Islet precursor cell (in vitro differentiated cells): ENCODE results near the gene PNRC1.
A peak's percentile ranks its signal among the peaks of the same experiment; 100 is the strongest.
"Not testable (repeated sequence)": the region's sequence is repeated elsewhere in the genome, so short reads cannot be mapped to it uniquely, and the experiment has no call there.

ENCODE experiments used
- DNase-seq: peaks from one replicate; pipeline ENCODE4 v3.0.0-alpha.2; 2018

The PNRC1 gene

DNA sequence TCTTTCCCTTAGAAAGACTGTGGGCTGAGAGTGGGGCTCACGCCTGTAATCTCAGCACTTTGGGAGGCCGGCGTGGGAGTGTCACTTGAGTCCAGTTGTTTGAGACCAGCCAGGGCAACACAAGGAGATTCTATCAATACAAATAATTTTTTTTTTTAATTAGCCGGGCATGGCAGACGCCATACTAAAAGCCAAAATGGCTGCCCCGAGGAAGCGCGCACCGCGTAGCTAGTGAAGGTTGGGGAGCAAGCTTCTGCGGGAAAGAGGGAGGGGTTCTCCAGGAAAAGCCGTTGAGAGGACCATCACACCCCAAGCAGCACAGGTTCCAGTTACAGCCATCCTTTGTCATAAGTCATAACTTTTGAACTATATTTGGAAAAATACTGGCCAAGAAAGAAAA, 21.3 kb upstream of the PNRC1 start:
- no peak for DNase-seq

DNA sequence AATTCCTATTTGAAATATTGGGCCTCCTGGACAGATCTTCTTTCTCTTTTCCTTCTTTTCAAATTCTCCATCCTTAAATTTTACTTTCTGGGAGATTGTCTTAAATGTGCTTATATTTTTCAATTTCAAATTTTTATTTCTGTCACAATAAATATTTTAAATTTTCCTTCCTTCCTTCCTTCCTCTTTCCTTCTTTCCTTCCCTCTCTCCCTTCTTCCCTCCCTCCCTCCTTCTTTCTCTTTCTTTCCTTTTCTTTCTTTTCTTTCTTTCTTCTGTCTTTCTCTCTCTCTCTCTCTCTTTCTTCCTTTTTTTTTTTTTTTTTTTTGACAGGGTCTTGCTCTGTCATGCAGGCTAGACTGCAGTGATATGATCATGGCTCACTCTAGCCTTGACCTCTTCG, 16.7 kb upstream of the PNRC1 start:
- no peak for DNase-seq

DNA sequence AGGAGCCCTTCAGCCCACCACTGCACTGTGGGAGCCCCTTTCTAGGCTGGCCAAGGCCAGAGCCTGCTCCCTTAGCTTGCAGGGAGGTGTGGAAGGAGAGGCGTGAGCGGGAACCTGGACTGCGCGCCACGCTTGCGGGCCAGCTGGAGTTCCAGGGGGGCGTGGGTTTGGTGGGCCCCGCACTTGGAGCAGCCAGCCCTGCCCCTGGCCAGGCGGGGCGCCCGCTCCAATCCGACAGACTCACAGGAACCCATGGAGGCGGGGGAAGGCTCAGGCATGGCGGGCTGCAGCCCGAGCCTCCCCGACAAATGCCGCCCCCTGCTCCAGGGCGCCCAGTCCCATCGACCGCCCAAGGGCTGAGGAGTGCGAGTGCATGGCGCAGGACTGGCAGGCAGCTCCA, 15.6 kb upstream of the PNRC1 start:
- not testable (repeated sequence) for DNase-seq

DNA sequence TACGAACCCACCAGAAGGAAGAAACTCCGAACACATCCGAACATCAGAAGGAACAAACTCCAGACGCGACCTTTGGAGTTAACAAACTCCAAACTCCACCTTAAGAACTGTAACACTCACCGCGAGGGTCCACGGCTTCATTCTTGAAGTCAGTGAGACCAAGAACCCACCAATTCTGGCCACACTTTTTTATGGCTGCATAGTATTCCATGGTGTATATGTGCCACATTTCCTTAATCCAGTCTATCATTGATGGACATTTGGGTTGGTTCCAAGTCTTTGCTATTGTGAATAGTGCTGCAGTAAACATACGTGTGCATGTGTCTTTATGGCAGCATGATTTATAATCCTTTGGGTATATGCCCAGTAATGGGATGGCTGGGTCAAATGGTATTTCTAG, 14.4 kb upstream of the PNRC1 start:
- DNase-seq = not testable (repeated sequence)

DNA sequence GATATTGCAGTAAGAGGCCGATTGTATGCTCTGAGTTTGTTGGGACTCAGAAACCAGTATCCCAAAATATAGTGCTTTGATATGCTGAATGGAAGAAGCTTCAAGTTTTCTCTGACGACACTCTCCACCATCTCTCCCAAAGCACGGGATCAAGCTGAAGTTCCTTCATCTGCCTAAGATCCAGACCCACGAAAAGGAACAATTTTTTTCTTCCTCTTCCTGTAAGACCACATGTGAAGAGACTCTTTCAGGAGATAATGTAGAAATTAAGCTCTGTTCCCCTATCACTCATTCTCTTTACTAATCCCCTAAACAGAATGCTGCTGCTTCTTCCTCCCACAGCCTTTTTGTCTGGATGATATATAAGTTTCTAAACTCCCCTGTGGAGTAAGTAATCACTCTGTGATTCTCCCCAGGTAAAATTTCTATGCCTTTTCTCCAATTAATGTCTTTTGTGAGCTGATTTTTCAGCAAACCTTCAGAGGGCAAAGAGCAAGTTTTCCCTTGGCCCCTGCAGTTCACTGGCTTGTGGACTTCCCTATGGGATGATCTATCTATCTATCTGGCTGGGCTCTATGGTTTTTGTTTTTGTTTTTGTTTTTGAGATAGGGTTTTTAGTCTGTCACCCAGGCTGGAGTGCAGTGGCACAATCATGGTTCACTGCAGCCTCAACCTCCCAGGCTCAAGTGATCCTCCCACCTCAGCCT, 13.5 kb upstream of the PNRC1 start:
- DNase-seq = no peak

DNA sequence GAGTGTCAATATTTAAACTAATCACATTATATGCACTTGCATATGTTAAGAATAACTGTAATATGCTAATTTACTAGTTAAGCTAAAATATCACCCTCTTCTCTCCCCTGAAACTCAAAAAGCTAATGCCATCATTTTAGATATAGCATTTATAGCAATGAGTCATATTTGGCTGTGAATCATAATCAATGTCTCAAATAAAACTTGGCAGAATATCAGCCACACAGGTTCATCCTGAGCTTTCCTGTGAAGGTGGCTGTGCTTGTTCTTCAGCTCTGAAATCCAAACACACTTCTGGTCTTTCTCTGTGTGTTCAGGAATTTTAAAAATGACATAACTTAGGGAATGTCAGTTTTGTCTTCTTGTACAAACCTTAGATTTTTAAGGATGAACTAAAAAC, 12.8 kb upstream of the PNRC1 start:
- DNase-seq = no peak

DNA sequence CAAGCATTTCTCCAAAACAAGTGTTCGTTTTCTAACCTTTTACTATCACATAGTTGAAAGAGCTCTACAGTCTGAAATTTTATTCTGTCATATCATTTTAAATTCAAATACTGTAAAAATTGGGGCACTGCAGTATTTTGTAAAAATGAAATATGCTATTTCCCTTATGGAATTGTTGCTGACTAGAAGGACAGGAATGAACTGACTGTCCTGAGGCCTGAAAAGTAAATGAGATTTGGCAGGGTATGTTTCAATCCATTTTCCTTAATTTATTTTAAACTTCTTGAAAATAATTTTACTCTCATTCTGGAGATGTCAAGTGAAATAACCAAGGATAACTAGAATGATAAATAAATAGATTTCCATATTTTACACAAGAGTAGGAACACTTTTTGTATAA, 11.9 kb upstream of the PNRC1 start:
- DNase-seq = no peak

DNA sequence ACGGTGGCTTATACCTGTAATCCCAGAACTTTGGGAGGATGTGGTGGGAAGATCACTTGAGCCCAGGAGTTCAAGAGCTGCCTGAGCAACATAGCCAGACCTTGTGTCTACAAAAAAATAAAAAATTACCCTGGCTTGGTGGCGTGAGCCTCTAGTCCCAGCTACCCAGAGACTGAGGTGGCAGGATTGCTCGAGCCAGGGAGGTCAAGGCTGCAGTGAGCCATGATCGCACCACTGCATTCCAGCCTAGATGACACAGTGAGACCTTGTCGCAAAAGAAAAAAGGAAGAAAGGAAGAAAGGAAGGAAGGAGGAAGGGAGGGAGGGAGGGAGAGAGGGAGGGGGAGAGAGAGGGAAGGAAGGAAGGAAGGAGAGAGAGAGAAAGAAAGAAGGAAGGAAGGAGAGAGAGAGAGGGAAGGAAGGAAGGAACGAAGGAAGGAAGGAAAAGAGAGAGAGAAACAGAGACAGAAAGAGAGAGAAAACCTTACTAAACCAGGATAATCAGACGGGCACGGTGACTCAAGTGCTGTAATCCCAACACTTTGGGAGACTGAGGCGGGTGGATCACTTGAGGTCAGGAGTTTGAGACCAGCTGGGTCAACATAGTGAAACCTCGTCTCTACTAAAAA, 10.9 kb upstream of the PNRC1 start:
- DNase-seq = no peak

DNA sequence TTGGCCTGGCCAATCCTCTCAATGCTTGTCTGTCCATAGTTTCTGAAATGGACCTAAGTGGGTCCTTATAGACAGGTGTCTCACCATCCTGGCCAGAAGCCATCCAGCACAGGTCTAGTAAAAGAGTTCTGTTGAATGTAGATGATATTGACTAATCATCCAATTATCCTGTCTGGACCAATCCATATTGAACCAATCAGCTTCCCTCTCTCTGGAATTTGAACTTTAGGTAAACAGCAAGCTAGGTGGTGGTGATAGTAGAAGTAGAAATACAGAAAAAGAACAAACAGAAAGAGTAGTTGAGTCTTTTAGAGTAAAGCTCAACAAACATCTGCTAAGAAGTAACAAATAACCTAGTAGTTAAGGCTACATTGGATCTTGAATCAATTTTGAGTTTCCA, 9.5 kb upstream of the PNRC1 start:
- DNase-seq = no peak

DNA sequence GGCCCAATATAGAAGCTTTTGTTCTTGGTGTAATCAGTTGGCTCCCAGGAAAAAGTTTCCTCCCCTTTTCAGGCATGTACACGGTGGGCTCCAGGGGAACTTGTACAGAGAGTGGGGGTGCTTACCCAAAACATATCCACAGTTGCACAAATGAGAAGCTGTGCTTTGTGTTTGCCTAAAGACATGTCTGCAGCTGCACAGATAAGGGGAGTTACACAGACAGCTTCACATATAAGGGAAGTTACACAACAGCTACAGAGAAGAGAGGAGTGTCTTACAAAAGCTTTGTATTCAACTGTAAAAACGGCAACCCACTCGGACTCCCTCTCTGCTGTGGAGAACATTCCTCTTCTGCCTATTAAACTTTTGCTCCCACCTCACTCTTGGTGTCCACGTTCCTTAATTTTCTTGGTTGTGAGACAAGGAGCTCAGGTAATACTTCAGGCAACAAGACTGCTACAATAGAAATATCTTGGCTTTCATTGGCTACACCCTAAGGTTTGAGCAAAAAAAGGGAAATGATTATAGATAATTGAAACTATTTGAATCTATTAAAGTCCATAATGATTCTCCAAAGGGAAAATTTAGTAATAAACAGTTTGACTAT, 7.4 kb upstream of the PNRC1 start:
- DNase-seq = no peak

DNA sequence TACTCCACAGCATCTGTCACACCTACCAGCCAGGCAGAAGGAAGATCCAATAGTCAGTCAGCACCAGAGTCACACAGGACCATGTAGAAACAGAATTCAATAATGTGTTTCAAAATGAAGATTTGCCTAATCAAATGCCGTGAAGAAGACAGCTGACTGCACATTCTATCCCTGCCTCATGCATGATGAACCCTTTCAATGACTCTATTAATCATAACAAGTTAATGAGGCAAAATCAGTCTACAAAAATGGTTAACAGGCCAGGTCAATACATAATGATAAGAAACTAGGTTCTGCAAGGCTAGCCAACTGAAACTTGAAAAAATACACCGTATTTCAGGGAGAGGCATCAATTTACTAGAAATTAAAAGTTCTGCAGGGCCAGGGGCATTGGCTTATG, 6.7 kb upstream of the PNRC1 start:
- DNase-seq = no peak

DNA sequence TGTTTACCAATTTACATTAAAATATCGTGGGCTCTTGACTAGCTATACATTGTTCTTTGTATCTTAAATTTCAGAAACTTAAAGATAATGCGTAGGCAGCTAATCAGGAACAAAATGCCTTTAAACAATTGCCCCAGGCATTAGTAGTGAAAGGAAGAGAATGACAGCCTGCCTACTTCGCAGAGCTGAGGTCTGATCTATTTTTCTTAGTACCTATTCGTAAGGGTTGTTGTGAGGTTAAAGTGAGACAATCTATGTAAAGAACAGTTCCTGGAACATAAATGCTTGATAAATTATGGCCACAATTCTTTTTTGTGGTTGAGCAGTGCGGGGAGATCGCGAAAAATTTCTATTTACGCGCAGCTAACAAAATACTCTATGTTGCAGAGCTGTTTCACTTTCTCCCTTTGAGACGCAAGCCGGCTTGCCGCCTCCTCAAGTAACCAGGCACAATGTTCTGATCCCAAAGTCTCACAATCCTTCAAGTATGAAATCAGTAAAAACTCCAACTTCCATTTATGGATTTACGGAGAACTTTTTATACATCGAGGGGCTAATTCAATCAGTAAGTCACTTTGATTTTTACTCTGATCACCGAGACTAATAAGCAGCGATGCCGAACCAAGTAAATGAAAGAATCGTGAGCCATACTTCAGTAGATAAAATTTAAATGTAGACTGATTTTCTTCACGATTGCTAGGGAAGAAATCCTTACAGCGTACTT, 878 bp upstream of the PNRC1 start:
- DNase-seq = no peak

DNA sequence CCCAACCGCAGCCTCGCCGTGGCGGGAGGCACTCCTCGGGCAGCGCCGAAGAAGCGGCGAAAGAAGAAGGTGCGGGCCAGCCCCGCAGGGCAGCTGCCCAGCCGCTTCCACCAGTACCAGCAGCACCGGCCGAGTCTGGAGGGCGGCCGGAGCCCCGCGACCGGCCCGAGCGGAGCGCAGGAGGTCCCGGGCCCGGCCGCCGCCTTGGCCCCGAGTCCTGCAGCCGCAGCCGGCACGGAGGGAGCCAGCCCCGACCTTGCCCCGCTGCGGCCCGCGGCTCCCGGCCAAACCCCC, 525 bp downstream of the PNRC1 start:
- no peak for DNase-seq

DNA sequence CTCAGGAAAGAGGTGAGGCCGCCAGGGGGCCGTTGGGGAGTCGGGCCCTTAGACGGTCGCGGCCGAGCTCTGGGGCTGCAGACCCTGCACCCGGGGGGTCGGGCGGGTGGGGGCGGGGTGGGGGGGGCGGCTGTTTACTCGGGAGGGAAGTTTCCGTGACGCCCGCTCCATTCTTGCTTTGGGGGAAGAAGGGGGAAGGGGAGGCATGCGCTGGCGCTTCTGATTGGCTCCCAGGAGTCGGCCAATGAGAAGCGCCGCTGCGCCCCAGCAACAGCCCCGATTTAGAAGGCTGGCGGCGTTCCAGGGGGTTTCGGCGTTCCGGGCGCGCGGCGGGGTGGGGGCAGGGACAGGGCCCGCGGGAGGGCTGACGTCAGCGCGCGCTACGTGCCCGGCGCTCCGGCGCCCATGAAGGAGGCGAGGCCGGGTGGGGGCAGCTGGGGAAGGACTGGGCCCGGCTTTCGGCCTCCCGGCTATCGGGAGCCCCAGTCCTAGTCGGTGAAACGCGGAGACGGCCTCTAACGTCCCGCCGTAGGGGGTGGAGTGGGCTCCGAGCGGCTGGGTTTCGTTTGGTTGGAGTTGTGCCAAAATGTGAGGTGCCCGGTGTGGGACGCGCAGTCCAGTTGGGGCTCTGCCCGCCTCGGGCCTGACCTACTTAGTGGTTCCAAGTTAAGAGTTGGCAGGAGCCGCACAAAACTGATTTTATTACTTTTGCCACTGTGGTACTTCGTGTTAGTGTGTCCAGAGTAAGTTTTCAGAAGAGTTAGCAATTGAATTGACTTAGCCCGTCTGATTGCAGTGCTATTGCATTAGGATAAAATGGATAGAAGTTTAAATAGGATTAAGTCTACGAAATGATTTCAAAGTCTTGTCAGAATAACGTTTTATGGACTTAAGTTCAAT, 1.1 kb downstream of the PNRC1 start:
- DNase-seq = peak; percentile 97

DNA sequence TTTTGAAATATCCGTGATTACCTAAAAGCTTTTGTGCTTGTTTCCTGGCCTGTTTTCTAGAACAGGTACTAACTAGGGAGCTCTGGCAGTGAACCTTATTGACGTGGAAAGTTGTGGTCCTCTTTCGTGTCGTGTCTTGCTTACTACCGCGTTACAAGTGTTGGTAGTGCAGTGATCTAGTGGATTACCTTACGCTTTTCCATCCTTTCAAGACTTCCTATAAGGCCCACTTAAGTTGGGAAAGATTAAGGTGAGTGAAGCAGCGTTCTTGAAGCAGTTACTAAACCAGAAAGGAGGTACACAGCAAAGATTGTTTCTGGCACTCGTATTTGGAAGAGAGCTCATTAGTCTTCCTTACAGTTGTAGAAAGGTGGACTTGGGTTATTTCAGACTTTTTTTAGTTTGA, 1.9 kb downstream of the PNRC1 start:
- DNase-seq = no peak

DNA sequence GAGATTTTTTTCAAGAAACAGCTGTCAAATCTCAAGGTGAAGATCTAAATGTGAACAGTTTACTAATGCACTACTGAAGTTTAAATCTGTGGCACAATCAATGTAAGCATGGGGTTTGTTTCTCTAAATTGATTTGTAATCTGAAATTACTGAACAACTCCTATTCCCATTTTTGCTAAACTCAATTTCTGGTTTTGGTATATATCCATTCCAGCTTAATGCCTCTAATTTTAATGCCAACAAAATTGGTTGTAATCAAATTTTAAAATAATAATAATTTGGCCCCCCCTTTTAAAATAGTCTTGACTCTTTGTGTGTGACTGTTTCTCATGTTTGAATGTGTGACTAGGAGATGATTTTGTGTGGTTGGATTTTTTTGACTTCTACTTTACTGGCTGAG, 4.0 kb downstream of the PNRC1 start:
- DNase-seq = no peak

DNA sequence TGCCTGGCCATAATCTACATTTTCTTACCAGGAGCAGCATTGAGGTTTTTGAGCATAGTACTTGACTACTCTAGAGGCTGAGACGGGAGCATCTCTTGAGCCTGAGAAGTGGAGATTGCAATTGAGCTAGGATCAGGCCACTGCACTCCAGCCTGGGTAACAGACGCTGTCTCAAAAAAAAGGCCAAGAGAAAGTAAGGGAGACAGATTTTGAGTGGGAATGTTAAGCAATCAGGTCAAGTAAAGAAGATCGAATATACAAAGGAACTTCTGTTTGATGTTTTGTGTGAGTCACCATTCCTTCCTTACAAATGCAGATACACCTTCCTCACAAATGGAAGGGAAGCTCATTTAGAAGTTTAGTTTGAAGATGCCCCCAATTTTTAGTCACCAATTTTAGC, 4.4 kb downstream of the PNRC1 start:
- DNase-seq = peak; percentile 63

DNA sequence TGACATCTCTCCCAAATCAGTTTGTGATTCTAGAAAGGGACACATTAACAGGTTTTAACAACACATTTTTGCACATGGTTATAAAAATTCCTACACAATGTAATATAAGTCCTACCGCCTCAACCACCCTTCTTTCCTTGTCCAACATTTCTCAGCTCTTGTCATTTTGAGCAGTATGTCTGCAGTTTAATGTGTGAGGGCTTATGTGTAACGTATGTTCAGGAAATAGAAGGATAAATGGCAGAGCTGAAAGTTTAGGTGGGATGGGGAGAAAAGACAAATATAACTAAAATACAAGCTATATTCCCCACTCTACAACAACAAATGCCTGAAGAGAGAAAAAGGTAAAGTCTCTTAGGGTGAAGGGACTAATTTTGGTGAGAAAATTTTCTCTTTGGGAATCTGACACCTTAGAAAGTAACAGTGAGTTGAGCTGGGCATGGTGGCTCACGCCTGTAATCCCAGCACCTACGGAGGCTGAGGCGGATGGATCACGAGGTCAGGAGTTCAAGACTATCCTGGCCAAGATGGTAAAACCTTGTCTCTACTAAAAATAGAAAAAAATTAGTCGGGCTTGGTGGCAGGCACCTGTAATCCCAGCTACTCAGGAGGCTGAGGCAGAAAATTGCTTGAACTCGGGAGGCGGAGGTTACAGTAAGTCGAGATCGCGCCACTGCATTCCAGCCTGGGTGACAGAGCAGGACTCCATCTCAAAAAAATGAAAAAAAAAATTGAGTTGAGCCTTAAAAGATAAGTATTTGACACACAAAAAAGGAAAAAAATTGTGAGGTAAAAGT, 5.1 kb downstream of the PNRC1 start:
- DNase-seq = no peak

DNA sequence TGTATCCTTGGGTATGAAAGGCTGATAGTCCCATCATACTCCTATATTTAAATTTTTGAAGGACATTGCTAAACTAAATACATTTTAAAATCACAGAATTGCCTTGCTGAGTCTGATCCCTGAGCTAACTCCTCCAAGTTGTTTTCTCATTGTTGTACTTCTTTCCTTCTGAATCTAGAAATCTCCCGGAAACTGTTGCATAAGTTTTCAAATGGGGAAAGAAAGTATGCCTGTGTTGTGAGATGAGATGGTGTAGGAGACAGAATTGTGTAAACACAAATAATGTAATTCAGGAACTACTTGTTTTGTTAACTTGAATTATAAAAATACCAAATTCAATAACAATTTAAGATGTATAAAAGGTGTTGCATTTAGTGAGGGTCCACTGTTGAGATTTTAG, 7.3 kb downstream of the PNRC1 start:
- DNase-seq = no peak

DNA sequence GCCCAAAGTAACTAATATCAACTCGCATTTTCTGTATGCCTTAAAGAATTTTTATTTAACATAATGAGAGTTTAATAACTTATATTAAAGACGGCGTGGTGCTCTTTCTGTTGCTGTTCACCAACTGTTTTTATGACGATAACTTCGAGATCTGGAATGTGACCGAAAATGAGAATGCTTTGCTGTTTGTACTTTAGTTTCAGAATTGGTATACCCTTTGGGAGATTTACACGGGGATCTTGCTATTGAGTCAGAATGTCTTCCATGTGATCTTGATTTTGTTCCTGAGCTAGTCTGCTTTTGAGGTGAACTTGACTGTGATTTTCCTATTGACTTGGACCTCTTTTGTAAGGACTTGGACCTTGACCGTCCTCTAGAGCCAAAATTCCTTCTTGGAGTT, 17.9 kb downstream of the PNRC1 start:
- no peak for DNase-seq

DNA sequence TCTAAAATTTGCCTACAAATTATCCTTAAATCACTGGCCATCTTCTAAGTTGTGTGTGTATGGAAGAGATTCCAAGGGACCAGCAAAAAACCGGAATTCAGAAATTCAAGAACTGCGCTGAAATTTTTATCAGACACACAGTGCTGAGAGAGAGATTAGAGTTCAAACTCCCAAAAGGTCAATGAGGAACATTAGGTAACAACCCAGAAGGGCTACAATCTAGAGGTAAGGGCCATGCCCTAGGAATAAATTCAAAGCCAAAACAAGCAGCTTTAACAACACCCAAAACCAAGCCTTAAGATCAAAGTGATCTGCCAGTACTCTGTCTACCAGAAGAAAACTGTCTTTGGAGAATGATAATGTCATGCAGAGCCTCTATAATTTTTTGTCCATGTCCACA, 19.6 kb downstream of the PNRC1 start:
- no peak for DNase-seq

DNA sequence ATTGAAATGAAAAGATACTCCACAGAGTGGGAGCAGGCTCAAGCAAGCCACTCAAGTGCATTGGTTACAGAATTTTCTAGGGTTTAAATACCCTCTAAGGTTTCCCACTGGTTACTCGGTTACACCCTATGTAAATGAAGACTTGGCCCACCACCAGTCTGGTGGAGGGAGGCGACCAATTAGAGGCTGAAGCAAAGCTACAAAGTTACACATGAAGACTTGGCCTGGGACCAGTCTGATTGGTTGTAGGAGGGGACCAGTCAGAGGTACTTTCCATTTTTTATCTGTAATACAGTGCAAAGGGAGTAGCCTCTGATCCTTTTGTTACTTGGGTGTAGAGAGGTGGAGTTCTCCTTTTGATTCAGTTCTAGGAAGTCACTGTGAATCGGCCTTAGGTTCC, 29.7 kb downstream of the PNRC1 start:
- DNase-seq = no peak
